SK-N-SH (cell line): Measurements from ENCODE around the gene GDPD5.

Experiments used
- CHD2 ChIP-seq: fragments of 150-350 bp; IDR thresholded peaks from 2 replicates; pipeline ENCODE4 v1.6.1; 2018; ENCODE audit warnings: low read length; ENCODE audit not compliant: partially characterized antibody
- CTCF ChIP-seq: fragments of 200-600 bp; sonication (generic); IDR thresholded peaks from 2 replicates; pipeline ENCODE4 v1.6.1; 2017; ENCODE audit warnings: antibody characterized with exemption, mild to moderate bottlenecking, moderate library complexity
- EP300 ChIP-seq, 2 experiments: IDR thresholded peaks; 2 replicates each; pipeline versions ENCODE4 v1.4.0 to v1.6.1; 2012; ENCODE audit warnings: borderline replicate concordance in 1 of 2, low read depth in 1 of 2, low read length in 1 of 2
- EZH2phosphoT487 ChIP-seq: fragments of 200-600 bp; sonication (generic); IDR thresholded peaks from 2 replicates; pipeline ENCODE4 v1.6.1; 2017; ENCODE audit warnings: low read depth, mixed run types, mild to moderate bottlenecking, antibody characterized with exemption, moderate library complexity, borderline replicate concordance
- JUND ChIP-seq: IDR thresholded peaks from 2 replicates; pipeline ENCODE4 v1.4.0; 2012
- MXI1 ChIP-seq: IDR thresholded peaks from 2 replicates; pipeline ENCODE4 v1.6.1; 2012; ENCODE audit warnings: mild to moderate bottlenecking, low read depth, low read length, improper control_type of control experiment
- PBX3 ChIP-seq: IDR thresholded peaks from 2 replicates; pipeline ENCODE4; 2012
- REST ChIP-seq: IDR thresholded peaks from 2 replicates; pipeline ENCODE4 v1.6.1; 2012; ENCODE audit warnings: mild to moderate bottlenecking, low read depth, low read length, moderate library complexity
- RFX5 ChIP-seq: IDR thresholded peaks from 2 replicates; pipeline ENCODE4 v1.6.1; 2012; ENCODE audit warnings: mild to moderate bottlenecking, improper control_type of control experiment, low read length
- SMC3 ChIP-seq: IDR thresholded peaks from 2 replicates; pipeline ENCODE4 v1.6.1; 2012; ENCODE audit warnings: low read depth, low read length, improper control_type of control experiment
- TAF1 ChIP-seq: IDR thresholded peaks from 2 replicates; pipeline ENCODE4 v1.6.1; 2012; ENCODE audit warnings: low read depth, mild to moderate bottlenecking, low read length, moderate library complexity, borderline replicate concordance
- USF2 ChIP-seq: fragments of 150-350 bp; IDR thresholded peaks from 2 replicates; pipeline ENCODE4 v1.6.1; 2017; ENCODE audit warnings: antibody characterized with exemption, low read length, low read depth, borderline replicate concordance
- YY1 ChIP-seq: IDR thresholded peaks from 2 replicates; pipeline ENCODE4 v1.4.0; 2012; ENCODE audit warnings: low read depth, mild to moderate bottlenecking

GRCh38 chr11:75548595-75549272 lies 23.0 kb upstream of the GDPD5 start:
- no peak for TF ChIP-seq SMC3
- no peak for TF ChIP-seq CTCF
- TF ChIP-seq EZH2phosphoT487, result no peak
- no peak for TF ChIP-seq JUND
- TF ChIP-seq YY1, result no peak
- TF ChIP-seq USF2, result no peak
- TF ChIP-seq REST, result no peak
- no peak for TF ChIP-seq RFX5
- TF ChIP-seq EP300 (IDR thresholded peaks at IDR 0.05; ENCODE audit: borderline replicate concordance in 1 of 2, low read depth in 1 of 2, low read length in 1 of 2), result no peak
- no peak for TF ChIP-seq CHD2
- TF ChIP-seq MXI1, result no peak
- no peak for TF ChIP-seq TAF1
- no peak for TF ChIP-seq PBX3
